GM12878 (cell line): ENCODE measurements around the gene ARVCF.

Experiments used
- KDM1A ChIP-seq: fragments of 200-600 bp; sonication (generic); IDR thresholded peaks from 2 replicates; pipeline ENCODE4 v1.6.1; 2016; ENCODE audit warnings: borderline replicate concordance
- RFX5 ChIP-seq: IDR thresholded peaks from 2 replicates; pipeline ENCODE4 v1.6.1; 2011; ENCODE audit warnings: low read depth, low read length, improper control_type of control experiment
- SMC3 ChIP-seq: IDR thresholded peaks from 2 replicates; pipeline ENCODE4 v1.6.1; 2011; ENCODE audit warnings: low read length, improper control_type of control experiment, borderline replicate concordance
- SUPT20H ChIP-seq: IDR thresholded peaks from 2 replicates; pipeline ENCODE4 v1.6.1; 2011; ENCODE audit warnings: low read depth, mild to moderate bottlenecking, low read length, moderate library complexity, borderline replicate concordance; ENCODE audit not compliant: control insufficient read depth
- TF ChIP-seq, protein P1 (sequence below): IDR thresholded peaks from 2 replicates; pipeline ENCODE4 v1.6.1; 2012; ENCODE audit warnings: mild to moderate bottlenecking, low read depth, low read length

DNA sequence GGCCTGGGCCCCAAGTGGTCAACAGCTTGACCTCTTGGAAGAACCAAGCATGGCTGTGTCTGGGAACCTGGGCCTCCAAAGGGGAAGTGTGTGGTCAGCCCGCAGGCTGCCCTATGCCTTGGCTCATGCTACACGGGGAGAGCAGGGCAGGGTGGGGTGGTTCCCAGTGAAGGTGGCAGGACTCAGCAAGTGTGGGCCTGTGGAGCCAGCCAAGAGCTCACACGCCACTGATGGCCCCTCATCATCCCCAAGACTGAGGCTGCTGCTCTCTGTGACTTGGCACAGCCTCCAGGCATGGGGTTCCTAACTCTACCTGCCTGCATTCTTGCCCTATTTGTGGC, 47.5 kb upstream of the ARVCF start:
- TF ChIP-seq SMC3 (no peak), KDM1A (no peak), SUPT20H (no peak), RFX5 (no peak)
- TF ChIP-seq, protein P1, sequence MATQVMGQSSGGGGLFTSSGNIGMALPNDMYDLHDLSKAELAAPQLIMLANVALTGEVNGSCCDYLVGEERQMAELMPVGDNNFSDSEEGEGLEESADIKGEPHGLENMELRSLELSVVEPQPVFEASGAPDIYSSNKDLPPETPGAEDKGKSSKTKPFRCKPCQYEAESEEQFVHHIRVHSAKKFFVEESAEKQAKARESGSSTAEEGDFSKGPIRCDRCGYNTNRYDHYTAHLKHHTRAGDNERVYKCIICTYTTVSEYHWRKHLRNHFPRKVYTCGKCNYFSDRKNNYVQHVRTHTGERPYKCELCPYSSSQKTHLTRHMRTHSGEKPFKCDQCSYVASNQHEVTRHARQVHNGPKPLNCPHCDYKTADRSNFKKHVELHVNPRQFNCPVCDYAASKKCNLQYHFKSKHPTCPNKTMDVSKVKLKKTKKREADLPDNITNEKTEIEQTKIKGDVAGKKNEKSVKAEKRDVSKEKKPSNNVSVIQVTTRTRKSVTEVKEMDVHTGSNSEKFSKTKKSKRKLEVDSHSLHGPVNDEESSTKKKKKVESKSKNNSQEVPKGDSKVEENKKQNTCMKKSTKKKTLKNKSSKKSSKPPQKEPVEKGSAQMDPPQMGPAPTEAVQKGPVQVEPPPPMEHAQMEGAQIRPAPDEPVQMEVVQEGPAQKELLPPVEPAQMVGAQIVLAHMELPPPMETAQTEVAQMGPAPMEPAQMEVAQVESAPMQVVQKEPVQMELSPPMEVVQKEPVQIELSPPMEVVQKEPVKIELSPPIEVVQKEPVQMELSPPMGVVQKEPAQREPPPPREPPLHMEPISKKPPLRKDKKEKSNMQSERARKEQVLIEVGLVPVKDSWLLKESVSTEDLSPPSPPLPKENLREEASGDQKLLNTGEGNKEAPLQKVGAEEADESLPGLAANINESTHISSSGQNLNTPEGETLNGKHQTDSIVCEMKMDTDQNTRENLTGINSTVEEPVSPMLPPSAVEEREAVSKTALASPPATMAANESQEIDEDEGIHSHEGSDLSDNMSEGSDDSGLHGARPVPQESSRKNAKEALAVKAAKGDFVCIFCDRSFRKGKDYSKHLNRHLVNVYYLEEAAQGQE: no peak
